ENCODE results near the gene HNF1A. TPM values are rescaled to one million over a fixed set of nuclear protein-coding genes. Genes with fewer than 3 reads are reported as not detected.

The HNF1A gene
- total and polyA plus RNA-seq, 9 of the 15 experiments (the other 6 are each of a cell fraction or from before 2014, with no cell fraction given), result not detected

DNA sequence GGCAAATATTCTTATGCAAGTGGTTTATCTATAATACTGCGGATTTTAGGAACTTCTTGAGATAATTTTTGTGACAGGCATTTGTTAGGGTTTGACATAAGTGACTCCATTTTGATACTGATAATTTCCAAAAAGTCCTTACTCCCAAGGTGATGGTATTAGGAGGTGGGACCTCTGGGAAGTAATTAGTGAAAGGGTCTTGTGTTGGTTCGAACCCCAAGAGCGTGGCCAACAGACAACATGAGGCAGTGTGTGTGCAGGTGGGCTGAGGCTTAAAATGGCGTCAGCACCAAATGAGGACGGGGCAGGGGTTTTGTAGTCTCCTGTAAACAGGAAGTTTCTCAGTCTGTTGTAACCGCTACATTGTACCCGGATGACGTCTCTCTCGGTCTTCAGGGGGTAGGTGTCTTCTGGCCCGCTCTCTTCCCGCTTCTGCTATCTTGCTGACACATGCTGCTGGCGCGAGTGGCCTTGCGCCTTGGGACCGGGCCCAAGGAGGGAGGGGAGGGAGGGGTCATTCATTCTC, 39.7 kb downstream of the HNF1A start (continued):
- TF ChIP-seq DMBX1 (CRISPR knock-in tag; IDR thresholded peaks at IDR 0.05; ENCODE audit: borderline replicate concordance), result peak; percentile 99
- TF ChIP-seq ZNF121 (CRISPR knock-in tag; conservative IDR thresholded peaks at IDR 0.05), result peak; percentile 46
- no peak for TF ChIP-seq ZBED1 (IDR thresholded peaks at IDR 0.05)
- TF ChIP-seq TEAD1 (CRISPR knock-in tag; IDR thresholded peaks at IDR 0.05), result peak in 1 of 2 experiments; percentile 88; a peak in 2 of 4 replicates
- TF ChIP-seq, protein P1, sequence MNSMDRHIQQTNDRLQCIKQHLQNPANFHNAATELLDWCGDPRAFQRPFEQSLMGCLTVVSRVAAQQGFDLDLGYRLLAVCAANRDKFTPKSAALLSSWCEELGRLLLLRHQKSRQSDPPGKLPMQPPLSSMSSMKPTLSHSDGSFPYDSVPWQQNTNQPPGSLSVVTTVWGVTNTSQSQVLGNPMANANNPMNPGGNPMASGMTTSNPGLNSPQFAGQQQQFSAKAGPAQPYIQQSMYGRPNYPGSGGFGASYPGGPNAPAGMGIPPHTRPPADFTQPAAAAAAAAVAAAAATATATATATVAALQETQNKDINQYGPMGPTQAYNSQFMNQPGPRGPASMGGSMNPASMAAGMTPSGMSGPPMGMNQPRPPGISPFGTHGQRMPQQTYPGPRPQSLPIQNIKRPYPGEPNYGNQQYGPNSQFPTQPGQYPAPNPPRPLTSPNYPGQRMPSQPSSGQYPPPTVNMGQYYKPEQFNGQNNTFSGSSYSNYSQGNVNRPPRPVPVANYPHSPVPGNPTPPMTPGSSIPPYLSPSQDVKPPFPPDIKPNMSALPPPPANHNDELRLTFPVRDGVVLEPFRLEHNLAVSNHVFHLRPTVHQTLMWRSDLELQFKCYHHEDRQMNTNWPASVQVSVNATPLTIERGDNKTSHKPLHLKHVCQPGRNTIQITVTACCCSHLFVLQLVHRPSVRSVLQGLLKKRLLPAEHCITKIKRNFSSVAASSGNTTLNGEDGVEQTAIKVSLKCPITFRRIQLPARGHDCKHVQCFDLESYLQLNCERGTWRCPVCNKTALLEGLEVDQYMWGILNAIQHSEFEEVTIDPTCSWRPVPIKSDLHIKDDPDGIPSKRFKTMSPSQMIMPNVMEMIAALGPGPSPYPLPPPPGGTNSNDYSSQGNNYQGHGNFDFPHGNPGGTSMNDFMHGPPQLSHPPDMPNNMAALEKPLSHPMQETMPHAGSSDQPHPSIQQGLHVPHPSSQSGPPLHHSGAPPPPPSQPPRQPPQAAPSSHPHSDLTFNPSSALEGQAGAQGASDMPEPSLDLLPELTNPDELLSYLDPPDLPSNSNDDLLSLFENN (IDR thresholded peaks at IDR 0.05; ENCODE audit: low read depth in 2 of 2, low read length in 2 of 2), result no peak
- TF ChIP-seq, protein P2, sequence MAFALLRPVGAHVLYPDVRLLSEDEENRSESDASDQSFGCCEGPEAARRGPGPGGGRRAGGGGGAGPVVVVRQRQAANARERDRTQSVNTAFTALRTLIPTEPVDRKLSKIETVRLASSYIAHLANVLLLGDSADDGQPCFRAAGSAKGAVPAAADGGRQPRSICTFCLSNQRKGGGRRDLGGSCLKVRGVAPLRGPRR (CRISPR knock-in tag; IDR thresholded peaks at IDR 0.05), result 0 out of 2 replicates have a peak, but pooled peaks have one; percentile 42
- no peak for TF ChIP-seq EWSR1 (IDR thresholded peaks at IDR 0.05; ENCODE audit: borderline replicate concordance, low read depth, partially characterized antibody)
- no peak for TF ChIP-seq KAT2B (IDR thresholded peaks at IDR 0.05; ENCODE audit: low read depth, low read length)
- TF ChIP-seq ZNF77 (CRISPR knock-in tag; IDR thresholded peaks at IDR 0.05), result no peak
- TF ChIP-seq TCF7L2 (IDR thresholded peaks at IDR 0.05; ENCODE audit: low read depth, low read length), result no peak
- peak; percentile 84 for TF ChIP-seq ZNF311 (CRISPR knock-in tag; IDR thresholded peaks at IDR 0.05)
- no peak for TF ChIP-seq PML (IDR thresholded peaks at IDR 0.05; ENCODE audit: low read length)
- TF ChIP-seq, protein P3, sequence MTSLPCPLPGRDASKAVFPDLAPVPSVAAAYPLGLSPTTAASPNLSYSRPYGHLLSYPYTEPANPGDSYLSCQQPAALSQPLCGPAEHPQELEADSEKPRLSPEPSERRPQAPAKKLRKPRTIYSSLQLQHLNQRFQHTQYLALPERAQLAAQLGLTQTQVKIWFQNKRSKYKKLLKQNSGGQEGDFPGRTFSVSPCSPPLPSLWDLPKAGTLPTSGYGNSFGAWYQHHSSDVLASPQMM (CRISPR knock-in tag; IDR thresholded peaks at IDR 0.05), result no peak
- TF ChIP-seq BACH1 (tag; IDR thresholded peaks at IDR 0.05), result peak; percentile 89
- TF ChIP-seq, protein P4, sequence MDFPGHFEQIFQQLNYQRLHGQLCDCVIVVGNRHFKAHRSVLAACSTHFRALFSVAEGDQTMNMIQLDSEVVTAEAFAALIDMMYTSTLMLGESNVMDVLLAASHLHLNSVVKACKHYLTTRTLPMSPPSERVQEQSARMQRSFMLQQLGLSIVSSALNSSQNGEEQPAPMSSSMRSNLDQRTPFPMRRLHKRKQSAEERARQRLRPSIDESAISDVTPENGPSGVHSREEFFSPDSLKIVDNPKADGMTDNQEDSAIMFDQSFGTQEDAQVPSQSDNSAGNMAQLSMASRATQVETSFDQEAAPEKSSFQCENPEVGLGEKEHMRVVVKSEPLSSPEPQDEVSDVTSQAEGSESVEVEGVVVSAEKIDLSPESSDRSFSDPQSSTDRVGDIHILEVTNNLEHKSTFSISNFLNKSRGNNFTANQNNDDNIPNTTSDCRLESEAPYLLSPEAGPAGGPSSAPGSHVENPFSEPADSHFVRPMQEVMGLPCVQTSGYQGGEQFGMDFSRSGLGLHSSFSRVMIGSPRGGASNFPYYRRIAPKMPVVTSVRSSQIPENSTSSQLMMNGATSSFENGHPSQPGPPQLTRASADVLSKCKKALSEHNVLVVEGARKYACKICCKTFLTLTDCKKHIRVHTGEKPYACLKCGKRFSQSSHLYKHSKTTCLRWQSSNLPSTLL (IDR thresholded peaks at IDR 0.05), result no peak
- TF ChIP-seq SREBF2 (CRISPR knock-in tag; IDR thresholded peaks at IDR 0.05), result no peak
- TF ChIP-seq, protein P5, sequence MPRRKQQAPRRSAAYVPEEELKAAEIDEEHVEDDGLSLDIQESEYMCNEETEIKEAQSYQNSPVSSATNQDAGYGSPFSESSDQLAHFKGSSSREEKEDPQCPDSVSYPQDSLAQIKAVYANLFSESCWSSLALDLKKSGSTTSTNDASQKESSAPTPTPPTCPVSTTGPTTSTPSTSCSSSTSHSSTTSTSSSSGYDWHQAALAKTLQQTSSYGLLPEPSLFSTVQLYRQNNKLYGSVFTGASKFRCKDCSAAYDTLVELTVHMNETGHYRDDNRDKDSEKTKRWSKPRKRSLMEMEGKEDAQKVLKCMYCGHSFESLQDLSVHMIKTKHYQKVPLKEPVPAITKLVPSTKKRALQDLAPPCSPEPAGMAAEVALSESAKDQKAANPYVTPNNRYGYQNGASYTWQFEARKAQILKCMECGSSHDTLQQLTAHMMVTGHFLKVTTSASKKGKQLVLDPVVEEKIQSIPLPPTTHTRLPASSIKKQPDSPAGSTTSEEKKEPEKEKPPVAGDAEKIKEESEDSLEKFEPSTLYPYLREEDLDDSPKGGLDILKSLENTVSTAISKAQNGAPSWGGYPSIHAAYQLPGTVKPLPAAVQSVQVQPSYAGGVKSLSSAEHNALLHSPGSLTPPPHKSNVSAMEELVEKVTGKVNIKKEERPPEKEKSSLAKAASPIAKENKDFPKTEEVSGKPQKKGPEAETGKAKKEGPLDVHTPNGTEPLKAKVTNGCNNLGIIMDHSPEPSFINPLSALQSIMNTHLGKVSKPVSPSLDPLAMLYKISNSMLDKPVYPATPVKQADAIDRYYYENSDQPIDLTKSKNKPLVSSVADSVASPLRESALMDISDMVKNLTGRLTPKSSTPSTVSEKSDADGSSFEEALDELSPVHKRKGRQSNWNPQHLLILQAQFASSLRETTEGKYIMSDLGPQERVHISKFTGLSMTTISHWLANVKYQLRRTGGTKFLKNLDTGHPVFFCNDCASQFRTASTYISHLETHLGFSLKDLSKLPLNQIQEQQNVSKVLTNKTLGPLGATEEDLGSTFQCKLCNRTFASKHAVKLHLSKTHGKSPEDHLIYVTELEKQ (CRISPR knock-in tag; IDR thresholded peaks at IDR 0.05), result peak; percentile 79

Data from K562 (cell line).